GM18870 (cell line): ENCODE measurements around the gene DCAF8.
"Not testable (repeated sequence)": the region's sequence is repeated elsewhere in the genome, so short reads cannot be mapped to it uniquely, and the experiment has no call there.

Source experiments
- ATAC-seq: cut with Tn5 transposase; IDR thresholded peaks from one replicate; pipeline ENCODE4 v1.9.1; 2021; ENCODE audit warnings: moderate library complexity; ENCODE audit not compliant: unreplicated experiment

Gene DCAF8

GRCh38 chr1:160261893-160262794, at the start of gene DCAF8:
Gene DCAF8 (minus strand): TSS chr1:160262549. CDS start chr1:160244008, 18,541 bp downstream.
- ATAC-seq, result peak; percentile 66

DNA sequence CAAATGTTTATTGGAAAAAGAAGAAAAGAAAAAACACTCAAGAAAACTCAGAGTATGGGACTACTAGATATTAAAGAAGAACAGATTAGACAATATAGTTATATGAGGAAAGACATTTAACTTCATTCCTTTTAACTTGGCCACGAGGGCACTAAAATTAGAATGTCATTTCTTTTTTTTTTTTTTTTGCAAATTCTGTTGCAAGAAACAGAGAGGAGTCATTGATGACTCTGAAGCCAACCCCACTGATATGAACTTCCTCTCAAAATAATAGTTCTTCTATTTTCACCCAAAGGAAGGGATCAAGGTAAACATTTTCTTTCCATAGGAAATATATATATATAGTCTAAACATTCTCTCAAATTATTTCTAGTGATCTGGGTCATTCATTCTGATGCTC, 47.2 kb upstream of the DCAF8 start:
- no peak for ATAC-seq

GRCh38 chr1:160309185-160309557, 46.8 kb upstream of the DCAF8 start:
- ATAC-seq, result no peak

- no peak for ATAC-seq
Observed at GRCh38 chr1:160308451-160309184, 46.3 kb upstream of the DCAF8 start.

GRCh38 chr1:160307118-160307791, 44.9 kb upstream of the DCAF8 start:
- no peak for ATAC-seq

GRCh38 chr1:160300173-160300572, 37.8 kb upstream of the DCAF8 start:
- ATAC-seq, result no peak

DNA sequence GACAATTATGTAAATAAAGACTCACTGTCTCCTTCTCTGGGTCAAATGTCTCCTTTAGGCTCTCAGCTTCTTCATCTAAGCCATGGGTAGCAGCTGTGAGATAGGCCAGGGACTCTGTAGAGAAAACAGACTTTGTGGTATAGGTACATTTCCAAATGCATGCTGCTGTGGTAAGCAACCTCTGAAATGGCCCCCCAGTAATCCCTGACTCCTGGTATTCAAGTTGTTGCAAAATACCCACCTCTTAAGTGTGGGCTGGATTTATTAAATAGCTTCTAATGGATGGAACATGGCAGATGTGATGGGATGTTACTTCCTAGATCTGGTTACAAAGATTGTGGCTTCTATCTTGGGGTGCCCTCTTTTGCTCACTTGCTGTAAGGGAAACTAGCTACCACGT, 33.7 kb upstream of the DCAF8 start:
- no peak for ATAC-seq

GRCh38 chr1:160293020-160293968, 30.9 kb upstream of the DCAF8 start:
- no peak for ATAC-seq

GRCh38 chr1:160291248-160292220, 29.2 kb upstream of the DCAF8 start:
- ATAC-seq, result peak; percentile 72

DNA sequence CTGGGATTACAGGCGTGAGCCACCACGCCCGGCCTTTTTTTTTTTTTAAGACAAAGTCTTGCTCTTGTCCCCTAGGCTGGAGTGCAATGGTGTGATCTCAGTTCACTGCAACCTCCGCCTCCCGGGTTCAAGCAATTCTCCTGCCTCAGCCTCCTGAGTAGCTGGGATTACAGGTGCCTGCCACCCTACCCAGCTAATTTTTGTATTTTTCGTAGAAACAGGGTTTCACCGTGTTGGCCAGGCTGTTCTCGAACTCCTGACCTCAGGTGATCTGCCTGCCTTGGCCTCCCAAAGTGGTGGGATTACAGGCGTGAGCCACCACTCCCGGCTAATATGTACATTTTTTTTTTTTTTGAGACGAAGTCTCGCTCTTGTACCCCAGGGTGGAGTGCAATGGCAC, 25.4 kb upstream of the DCAF8 start:
- ATAC-seq, result not testable (repeated sequence)

DNA sequence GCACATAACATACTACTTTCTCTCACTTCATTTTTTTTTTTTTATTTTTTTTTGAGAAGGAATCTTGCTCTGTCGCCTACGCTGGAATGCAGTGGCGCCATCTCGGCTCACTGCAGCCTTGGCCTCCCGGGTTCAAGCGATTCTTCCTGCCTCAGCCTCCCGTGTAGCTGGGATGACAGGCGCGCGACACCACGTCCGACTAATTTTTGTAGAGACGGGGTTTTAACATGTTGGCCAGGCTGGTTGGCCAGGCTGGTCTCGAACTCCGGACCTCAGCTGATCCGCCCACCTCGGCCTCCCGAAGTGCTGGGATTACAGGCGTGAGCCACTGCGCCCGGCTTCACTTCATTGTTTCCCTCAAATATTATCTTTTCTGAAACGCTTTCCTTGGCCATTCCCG, 23.2 kb upstream of the DCAF8 start:
- no peak for ATAC-seq

GRCh38 chr1:160284782-160285344, 22.5 kb upstream of the DCAF8 start, which contains the start of gene PEX19:
Gene PEX19 (minus strand): TSS chr1:160285133. CDS start chr1:160285124, 9 bp downstream.
- peak; percentile 89 for ATAC-seq

DNA sequence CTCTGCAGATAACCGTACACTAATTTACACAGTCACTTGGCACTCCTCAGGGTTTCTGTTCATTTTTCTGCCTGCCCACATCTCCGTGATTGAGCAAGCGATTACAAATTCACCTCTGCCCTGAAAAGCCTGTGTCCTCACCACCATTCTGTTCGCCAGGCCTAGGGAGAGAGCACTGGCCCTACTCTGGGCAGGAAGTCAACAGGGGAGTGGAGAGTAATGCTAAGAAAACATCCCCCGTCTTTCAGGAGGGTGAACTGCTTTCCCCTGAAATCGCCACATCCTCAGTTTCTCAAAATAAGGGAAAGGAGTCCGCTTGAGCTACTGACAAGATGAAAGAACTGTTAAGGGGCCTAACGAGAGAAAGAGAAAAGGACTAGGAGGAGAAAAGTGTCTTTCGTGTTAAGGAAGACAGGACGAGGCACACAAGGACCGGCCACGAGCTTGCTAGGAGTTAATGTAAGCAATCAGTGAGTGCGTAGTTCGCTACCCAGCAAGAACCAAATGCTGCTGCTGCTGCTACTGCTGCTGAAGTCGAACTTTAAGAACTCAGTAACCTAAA, 22.0 kb upstream of the DCAF8 start:
- ATAC-seq, result no peak

DNA sequence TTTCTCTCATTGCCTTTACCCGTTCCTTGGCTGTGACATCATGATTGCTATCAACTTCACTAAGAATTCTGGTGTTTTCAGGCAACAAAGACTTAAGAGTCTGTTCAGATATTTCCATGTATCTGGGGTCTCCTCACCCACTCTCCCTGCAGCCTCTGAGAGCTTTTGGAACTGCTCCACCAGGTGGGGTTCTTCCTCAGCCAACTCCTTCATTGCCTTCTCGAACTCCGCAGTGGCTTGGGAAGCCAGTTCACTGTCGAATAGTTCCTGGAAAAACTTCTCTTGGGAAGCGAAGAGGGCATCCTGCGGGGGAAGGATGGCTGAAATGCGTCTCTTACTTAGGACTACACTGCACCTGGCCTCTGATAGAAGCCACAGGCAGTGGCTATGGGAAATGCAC, 20.5 kb upstream of the DCAF8 start:
- ATAC-seq, result no peak

DNA sequence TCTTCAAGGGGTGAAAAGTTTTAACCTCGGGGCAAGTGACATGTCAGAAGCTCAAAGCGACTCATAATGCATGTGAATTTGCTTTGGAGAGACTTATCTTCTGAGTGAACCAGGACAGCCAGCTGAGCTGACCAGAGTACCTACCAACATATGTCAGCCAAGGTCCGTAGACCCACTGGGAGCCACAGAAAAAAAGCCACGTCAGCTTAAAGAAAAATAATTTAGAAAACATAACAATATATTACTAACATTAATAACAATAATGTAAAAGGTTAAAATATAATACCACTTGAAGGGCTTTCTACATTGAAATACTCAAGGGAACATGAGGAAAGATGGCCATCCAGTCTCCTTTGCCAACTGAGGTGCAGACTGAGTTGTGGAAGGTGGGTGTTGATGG, 15.6 kb upstream of the DCAF8 start:
- ATAC-seq, result no peak

- ATAC-seq, result no peak
Observed at GRCh38 chr1:160277330-160277729, 15.0 kb upstream of the DCAF8 start.

- ATAC-seq, result no peak
Observed at GRCh38 chr1:160271025-160271424, 8.7 kb upstream of the DCAF8 start.

- ATAC-seq, result no peak
Observed at GRCh38 chr1:160267284-160267991, 5.1 kb upstream of the DCAF8 start.
